GM19324 (cell line): ENCODE results near the gene C10orf53.

ENCODE experiments used
- ATAC-seq: cut with Tn5 transposase; IDR thresholded peaks from one replicate; pipeline ENCODE4 v1.9.1; 2021; ENCODE audit warnings: mild to moderate bottlenecking, moderate library complexity; ENCODE audit not compliant: unreplicated experiment, low FRiP score

C10orf53 gene

GRCh38 chr10:49735848-49736563, 56.6 kb downstream of the C10orf53 start:
- ATAC-seq: no peak

GRCh38 chr10:49736564-49737113, 57.2 kb downstream of the C10orf53 start:
- ATAC-seq: no peak

DNA sequence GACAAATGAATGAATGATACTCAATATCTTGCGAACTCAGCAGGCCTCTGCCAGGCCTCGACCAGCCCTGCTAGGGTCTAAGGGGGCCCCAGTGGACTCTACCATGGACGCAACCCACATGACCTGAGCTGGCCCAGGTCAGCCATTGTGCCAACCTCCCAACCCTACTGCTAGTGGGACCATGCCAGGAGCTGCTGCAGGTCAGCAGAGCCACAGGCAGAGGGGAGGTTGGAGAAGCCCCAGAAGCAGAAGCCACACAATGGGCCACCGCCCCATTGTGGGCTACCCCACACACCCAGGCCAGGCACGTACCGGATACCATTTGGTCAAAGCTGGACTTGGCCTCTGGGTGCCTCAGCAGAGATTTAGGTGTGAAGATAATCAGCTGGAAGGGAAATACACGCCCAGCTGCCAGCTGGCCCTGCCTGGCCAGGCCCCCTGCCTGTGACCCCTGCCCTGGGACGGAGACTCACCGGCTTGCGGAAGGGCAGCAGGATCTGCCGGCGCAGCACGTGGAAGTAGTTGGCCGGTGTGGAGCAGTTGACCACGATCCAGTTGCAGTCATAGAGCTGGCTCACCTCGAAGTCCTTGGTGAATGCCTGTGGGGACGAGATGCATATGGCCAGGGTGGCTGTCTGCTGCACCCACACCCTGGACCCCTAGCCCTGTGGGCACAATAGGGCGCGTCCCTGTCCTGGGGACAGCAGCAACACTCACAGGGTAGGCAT, 58.2 kb downstream of the C10orf53 start:
- no peak for ATAC-seq

DNA sequence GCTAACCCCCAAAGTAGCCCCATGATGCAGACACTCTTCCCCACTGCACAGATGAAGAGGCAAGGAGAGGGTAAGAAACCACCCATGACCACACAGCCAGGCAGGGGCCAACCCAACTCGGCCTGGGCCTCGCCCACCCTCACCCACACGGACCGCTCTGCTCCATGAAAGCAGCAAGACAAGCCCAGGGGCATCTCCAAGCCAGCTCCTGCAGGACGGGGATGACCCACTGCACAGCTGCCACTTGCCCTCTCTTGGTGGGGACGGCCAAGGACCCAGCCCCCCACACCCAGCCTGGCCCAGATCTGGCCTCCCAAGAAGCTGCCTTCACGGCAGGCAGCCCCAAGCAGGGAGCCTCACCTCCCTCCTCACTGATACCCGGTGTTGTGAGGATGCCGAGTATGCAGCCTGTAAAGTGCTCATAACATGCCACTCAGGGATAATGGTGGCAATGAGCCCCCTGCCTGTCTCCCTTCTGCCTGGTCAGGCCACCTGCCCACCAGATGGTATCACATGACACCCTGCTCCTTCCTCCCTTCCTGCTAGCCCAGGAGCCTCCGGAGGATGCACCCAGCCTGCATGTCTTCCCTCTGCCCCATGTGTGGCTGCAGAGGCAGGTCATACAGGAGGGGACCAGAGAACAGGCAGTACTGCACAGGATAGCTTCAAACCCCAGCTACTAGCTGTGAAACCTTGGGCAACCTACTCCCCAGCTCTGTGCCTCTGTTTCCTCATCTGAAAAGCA, 59.3 kb downstream of the C10orf53 start:
- ATAC-seq: no peak

DNA sequence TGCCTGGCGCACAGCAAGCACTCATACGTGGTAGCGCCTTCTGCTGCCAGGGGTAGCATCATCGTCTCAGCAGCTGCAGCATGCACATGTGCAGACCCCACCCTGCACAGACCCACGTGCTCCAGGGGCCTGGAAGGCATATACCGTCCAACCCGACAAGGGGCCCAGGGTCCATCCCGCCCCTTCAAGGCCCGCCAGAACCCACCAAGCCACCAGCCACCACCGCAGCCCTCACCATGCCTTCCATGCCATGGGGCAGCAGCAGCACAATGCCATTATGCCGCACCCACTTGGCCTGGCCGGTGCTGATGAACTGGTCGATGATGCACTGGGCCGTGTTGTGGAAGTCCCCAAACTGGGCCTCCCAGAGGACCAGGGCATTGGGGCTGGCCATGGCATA, 60.0 kb downstream of the C10orf53 start:
- no peak for ATAC-seq

- no peak for ATAC-seq
Observed at GRCh38 chr10:49740346-49741107, 61.1 kb downstream of the C10orf53 start.

- no peak for ATAC-seq
Observed at GRCh38 chr10:49741108-49741995, 61.9 kb downstream of the C10orf53 start.

GRCh38 chr10:49742683-49743463, 63.4 kb downstream of the C10orf53 start:
- no peak for ATAC-seq

- no peak for ATAC-seq
Observed at GRCh38 chr10:49743464-49744075, 64.1 kb downstream of the C10orf53 start.

DNA sequence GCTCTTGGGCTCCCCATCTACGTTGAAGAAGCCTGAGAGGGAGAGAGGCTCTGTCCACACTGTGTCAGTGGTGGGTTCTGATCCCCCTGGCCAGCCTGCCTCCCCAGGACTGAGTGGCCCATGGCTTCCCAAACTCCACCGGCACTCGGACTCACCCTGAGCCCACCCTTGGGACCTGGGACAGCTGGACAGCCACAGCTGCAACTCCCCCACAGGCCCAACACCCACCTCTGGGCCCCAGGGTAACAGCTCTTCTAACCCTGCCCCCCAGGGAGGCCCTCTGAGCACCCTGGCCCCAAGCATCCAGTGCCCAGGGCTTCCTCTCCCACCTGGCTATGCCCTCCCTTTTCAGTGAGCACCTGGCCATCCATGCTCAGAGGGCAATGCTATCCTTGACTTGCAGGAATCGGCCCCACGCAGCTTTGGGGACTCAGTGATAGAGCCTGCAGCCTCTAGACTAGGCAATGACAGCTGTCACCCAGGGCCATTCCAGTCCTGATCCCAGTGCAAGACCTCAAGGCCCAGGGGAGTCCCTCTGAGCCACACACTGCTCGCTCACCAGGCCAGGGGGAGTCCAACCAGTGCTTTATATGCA, 64.7 kb downstream of the C10orf53 start:
- ATAC-seq: no peak

- ATAC-seq: no peak
Observed at GRCh38 chr10:49744924-49745605, 65.6 kb downstream of the C10orf53 start.

- ATAC-seq: no peak
Observed at GRCh38 chr10:49745756-49746155, 66.3 kb downstream of the C10orf53 start.

DNA sequence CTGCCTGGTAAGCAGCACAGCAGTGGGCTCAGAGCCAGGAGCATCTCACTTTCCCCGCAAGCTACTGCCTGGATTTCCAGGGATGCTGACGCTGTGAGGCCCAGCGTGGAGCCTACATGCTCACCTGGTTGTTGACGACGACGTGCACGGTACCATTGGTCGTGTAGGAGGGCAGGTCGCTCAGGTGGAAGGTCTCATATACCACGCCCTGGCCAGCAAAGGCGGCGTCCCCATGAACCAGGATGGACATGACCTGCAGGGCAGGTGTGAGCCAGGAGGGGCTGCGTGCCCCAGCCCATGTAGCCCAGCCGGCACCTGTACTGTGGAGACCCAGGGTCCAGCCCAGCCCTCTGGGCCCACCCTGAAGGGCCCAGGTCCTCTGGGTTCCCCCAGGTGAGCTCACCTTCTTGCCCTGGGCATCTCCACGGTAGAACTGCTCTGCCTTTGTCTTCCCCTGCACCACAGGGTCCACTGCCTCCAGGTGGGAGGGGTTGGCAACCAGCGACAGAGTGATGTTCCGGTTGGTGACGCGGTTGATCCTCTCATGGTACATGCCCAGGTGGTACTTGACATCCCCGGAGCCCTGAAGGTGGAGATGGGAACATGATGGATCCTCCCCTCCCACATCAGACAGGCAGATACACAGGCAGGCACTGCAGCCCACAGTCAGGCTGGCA, 67.3 kb downstream of the C10orf53 start:
- ATAC-seq: no peak
